Activated CD8-positive, alpha-beta memory T cell treated with anti-CD3 and anti-CD28 coated beads for 48 hours (primary cell): ENCODE data around the gene PODN.

ENCODE experiments used
- DNase-seq, 3 experiments: peaks; one replicate each; pipeline ENCODE4 v3.0.0-alpha.2; 2020; ENCODE audit warnings: low read depth in 2 of 3, low spot score in 2 of 3

PODN gene, protein sequence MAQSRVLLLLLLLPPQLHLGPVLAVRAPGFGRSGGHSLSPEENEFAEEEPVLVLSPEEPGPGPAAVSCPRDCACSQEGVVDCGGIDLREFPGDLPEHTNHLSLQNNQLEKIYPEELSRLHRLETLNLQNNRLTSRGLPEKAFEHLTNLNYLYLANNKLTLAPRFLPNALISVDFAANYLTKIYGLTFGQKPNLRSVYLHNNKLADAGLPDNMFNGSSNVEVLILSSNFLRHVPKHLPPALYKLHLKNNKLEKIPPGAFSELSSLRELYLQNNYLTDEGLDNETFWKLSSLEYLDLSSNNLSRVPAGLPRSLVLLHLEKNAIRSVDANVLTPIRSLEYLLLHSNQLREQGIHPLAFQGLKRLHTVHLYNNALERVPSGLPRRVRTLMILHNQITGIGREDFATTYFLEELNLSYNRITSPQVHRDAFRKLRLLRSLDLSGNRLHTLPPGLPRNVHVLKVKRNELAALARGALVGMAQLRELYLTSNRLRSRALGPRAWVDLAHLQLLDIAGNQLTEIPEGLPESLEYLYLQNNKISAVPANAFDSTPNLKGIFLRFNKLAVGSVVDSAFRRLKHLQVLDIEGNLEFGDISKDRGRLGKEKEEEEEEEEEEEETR

DNA sequence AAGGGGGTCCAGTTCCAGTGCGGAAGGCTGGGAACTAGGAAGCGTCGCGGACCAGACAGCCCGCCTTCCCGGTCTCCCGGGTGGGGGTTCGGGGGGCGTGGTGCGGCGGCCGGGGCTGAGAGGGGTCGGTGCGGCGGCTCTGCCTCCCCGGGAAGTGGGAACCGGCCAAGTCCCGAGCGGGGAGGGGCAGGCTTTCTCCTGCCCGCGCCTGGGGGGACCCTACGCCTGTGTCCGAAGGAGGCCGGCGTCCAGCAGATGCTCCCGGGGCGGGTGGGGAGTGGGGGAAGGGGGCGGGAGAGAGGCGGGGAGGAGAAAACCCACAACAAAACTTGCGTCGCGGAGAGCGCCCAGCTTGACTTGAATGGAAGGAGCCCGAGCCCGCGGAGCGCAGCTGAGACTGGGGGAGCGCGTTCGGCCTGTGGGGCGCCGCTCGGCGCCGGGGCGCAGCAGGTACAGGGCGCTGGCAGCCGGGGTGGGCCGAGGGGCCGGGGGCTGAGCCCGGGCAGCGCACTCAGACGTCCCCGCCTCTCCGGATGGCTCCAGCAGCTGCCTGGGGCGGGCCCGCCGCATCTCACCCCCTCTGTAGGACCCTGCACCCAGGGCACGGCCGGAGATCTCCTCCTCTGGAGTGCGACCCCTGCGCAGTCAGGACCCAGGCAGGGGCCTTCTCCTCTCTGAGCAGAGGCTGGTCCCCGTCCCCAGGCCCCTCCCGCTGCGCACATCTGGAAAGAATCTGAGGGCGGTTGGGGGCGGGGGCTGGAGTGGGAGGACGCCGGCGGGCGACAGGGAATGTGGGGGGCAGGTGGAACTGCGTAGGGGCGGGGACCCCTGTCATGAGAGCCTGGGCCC lies at the start of gene PODN:
Gene PODN, plus strand, starts transcription at position 355 of the 849 bp plus-strand sequence. CDS start 7,643 bp downstream, outside the sequence.
- DNase-seq = no peak

- DNase-seq = peak in 2 of 3 experiments; percentile 32 to 35
Measured at GRCh38 chr1:53014791-53015507, 47.1 kb upstream of the PODN start.

DNA sequence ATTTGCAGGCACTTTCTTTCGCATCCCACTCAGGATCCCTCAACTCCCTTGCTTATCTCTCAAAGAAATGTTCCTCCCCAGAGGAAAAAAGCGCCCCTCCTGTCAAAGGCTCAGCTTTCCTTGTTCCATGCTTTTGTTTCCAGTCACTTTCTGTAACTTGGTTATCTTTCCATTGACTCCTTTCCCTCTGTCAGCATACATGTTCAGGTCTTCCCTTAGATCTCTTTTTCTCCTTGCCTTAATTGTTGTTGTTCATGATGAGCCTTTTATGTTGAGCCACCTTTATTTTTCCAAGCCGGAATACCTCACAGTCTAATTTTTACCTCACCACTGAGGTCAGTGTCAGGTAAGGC lies 46.5 kb upstream of the PODN start:
- DNase-seq = no peak

DNA sequence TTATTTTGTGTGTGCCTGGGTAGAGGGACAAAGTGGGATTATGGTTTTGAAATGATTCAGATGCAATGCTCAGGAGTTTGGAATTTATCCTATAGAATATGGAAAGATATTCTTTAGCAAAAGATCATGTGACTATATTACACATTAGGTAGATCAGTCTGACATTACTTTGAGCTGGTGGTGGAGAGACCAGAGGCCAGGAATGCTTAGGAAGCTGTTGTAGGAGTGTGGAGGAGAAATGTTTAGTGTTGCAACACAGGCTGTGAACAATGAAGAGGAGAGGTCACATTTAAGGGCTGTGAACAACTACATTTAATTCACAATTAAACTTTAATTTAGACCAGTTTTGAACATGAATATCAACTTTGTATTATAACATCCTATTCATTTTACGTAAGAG lies 45.3 kb upstream of the PODN start:
- DNase-seq = no peak

DNA sequence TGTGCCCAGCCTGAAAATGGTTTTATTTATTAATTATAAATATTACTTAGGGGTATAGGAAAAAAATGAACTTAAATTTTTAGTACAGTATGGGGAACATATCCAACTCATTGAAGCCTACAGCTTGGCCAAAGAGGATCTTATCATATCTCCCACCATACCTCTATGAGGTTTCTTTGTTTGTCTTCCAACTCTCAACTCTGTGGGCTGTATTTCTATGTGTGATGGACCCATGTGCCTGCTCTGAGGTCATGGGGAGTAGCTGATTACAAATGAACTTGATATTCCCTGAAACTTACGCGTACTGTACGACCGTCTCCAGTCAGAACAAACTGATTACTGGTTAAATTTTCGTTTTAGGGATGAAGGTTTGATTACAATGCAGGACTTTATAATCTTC lies 41.4 kb upstream of the PODN start:
- DNase-seq = no peak

DNA sequence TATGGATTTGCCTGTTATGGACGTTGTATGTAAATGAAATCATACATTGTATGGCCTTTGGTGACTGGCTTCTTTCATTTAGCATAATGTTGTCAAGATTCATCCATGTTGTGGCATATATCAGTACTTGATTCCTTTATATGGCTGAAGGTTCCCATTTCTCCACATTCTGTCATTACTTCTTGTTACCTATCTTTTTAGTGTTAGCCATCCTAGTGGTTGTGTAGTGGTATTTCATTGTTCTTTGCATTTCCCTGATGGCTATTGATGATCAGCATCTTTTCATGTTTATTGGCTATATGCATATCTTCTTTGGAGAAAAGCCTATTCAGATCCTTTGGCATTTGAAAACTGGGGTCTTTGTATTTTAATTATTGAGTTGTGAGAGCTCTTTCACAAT lies 39.8 kb upstream of the PODN start:
- no peak for DNase-seq

- DNase-seq = no peak
Measured at GRCh38 chr1:53023546-53023945, 38.5 kb upstream of the PODN start.

GRCh38 chr1:53024117-53024516 lies 37.9 kb upstream of the PODN start:
- DNase-seq = no peak

DNA sequence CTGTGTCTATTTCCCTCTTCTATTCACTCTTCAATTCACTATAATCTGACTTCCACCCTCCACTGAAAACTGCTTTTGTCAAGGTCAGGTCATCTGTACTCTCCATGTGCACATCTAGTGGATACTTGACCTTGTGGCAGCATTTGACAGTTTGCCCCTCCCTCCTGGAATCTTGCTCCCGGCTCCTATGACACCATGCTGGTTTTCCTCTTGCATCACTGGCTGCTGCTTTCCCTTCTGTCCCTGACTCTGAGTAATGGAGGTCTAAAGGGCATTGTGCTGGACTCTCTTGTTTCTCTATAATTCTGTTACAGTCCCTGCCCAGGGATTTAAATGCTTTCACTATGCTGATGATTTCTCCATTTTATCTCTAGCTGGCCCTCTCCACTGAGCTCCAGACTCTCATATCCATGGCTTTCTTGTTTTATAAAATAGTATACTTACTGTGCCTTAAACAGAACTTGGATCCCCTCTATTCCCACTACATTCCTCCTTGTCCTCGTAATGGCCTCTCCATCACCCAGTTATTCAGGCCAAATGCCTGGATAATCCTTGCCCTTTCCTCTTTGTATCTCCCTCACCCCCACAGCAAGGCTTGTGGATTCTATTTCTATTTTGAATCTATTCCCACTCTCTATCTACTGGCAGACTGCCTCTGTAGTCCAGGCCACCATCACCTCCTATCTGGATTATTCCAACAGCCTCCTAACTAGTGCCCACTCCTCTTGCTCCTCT lies 36.8 kb upstream of the PODN start:
- no peak for DNase-seq

- no peak for DNase-seq
Measured at GRCh38 chr1:53025769-53026112, 36.3 kb upstream of the PODN start.

DNA sequence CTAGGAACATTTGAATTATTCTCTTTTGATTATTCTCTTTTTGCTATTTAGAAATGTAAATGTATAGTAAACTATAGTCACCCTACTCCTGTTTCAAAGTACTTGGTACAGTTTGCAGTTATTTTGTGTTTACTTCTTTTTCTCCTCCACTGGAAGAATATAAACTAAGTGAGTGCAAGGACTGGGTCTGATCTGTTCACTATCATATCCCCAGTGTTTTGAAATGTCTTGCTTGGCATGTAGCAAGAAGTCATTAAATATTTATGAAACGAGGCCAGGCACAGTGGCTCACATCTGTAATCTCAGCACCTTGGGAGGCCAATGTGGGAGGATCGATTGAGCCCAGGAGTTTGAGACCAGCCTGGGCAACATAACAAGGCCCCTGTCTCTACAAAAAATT lies 35.8 kb upstream of the PODN start:
- no peak for DNase-seq

GRCh38 chr1:53031732-53032131 lies 30.3 kb upstream of the PODN start:
- DNase-seq = no peak

- no peak for DNase-seq
Measured at GRCh38 chr1:53037159-53037558, 24.9 kb upstream of the PODN start.

- no peak for DNase-seq
Measured at GRCh38 chr1:53038566-53038965, 23.4 kb upstream of the PODN start.

- no peak for DNase-seq
Measured at GRCh38 chr1:53043271-53043670, 18.7 kb upstream of the PODN start.

DNA sequence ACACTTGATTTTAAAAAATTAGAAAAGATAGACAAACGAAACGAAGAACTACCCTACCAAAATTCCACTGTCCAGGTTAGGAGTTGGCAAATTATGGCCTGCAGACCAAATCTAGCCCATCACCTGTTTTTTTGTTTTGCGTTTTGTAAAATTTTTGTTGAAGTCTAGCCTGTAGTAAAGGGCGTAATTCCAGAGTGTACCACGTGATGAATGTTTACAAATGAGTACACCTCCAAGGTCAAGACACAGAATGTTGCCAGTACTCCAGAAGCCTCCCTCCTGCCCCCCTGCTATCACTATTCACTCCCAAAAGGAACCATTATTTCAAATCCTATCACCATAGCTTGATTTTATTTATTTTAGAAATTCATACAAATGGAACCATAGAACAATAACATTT lies 17.1 kb upstream of the PODN start:
- no peak for DNase-seq

DNA sequence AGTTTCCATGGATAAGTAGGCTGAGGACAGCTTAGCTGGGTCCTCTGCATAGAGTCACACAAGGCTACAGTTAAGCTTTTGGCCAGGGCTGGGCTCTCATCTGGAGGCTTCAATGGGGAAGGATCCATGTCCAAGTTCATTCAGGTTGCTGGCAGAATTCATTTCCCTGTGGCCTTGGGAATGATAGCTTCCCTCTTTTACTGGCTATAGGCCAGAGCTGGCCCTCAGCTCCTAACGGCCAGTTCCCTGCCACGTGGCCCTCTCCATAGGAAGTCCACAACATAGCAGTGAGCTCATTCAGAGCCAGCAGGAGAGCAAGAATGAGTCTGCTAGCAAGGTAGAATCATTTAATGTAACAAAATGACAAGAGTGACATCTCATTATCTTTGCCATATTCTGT lies 15.1 kb upstream of the PODN start:
- DNase-seq = no peak

DNA sequence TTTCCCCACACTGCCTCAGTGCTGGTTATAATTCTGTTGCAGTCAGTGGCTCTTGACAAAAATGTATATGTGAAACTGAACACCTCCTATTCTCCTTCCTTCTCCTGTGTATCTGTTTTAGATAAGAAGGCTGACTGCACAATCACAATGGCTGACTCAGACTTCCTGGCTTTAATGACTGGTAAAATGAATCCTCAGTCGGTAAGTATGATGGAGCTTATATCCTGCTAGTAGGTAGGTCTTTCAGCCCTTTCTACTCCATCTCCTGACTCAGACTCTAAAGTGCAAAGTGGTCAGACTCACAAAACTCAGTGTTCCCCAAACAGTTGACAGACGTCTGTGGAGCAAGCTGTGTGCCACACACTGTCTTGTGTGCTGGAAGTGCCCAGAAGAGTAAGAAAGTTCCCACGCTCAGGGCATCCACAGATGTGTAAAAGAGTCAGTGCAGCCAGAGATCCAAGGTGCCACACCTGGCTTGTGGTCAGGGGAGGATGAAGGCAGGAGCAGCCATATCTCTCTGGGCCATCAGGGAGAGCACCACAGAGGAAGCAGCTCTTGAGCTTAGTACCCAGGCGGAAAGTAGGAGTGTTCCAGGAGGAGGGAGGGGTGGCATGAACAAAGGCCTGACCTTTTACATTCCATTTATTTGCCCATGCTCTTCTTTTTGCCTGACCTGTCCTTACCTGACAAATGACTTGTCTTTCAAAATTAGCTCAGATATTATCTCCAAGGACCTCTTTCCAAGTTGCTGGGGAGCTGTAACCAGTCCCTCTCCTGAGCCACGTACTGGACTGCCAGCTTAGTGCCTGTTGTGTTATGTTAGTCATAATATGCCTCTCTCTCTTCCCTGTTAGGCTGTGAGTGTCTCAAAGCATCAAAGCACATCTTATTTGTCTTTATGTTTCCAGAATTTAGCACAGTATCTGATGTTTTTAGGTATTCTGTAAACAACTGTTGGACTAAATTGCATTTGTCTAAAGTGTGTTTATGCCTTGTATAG lies 14.0 kb upstream of the PODN start:
- DNase-seq = no peak

DNA sequence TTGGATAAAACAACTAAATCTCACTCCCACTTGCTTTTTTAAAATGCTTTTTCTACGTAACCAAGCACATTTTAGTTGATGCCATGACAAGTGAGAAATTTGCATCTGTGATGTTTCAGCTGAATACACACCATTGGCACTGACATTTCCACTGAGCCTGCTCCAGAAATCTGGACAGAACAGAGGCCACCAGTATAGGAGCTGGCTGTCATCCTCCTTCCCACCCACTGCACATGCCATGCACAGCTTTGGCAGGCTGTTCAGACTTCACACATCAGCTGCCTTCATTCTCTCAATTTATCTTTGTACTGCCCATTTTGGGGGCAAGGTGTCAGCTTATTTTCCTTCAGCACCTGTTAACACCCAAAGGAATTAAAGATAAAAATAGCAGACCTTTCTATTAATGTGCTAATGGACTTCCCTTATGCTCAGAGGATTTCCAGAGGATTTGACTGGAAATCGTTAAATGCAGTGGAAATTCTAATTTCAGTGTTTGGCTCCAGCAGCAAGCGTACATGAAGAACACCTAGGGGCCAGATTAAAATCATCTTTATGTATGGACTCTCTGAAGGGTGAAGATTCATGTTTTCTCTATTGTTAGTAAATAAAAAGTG lies 12.9 kb upstream of the PODN start:
- no peak for DNase-seq
